Measurements from ENCODE around the gene TLL1.

The TLL1 gene

DNA sequence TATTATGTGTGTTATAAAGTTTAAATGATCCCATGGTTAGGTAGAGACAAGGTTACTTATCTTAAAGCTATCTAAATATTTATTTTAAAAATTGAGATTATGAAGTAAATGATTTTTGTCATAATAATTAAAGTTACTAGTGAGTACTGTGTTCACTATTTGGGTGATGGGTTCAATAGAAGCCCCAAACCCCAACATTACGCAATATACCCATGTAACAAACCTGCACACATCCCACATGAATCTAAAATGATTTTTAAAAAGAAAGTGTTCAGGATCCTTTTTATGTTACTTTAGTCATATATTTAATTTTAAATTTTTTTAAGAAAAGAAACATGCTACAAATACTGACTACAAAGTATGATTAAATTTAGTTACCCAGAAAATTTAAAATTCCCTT lies 193.9 kb downstream of the TLL1 start:
- no peak for DNase-seq

DNA sequence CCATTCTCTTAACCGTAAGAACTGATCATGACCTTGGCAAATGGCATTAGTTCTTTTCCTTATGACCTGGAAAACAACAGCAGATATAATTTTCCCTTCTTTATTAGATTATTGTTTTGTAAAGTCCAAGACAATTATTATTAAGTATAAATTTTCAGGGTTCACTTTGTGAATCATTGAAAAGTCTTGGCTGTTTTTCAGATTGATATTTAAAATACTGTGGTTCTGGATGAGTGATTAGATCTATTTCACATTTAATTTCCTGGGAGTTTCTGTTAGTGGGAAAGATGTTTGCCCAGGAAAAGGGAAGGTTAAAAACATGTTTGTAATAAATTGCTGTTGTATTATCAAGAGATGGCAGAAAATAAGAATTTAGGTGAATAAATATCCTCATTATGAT lies 194.9 kb downstream of the TLL1 start:
- DNase-seq = no peak

DNA sequence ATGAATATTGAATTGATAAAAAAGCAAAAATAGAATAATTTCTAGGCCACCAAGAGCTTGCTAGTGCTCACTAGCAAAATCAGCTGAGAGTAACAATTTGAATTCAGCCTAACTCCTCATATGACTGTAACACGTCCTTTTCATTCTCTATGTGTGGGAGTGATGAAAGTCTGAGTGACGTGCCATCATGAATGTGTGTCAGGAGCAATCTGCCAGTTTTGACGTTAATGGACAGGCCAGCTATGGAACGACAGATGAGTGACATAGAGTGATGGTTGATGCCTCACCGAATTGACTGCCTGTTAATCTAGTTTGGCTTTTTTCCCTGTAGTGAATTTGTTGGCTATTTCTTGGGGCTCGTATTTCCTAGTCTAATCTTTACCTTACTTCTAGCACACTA lies 200.7 kb downstream of the TLL1 start:
- no peak for DNase-seq

DNA sequence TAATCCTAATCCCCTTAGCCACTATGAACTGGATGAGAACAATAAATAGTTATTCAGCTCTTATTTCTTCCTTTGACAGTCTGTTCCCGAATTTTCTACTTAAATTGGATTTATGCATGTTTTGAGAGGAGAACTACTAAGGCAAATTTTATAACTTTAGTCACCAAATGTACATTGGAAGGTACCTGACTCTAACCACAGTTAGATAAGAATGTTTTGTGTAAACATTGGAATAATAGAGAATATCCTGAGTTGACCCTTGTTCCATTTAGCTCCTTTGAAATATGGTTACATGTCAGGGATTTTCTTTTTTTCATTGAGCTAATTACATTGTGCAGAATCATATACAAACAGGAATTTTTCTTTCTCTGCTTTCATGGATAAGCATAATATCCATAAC lies 202.6 kb downstream of the TLL1 start:
- no peak for DNase-seq

DNA sequence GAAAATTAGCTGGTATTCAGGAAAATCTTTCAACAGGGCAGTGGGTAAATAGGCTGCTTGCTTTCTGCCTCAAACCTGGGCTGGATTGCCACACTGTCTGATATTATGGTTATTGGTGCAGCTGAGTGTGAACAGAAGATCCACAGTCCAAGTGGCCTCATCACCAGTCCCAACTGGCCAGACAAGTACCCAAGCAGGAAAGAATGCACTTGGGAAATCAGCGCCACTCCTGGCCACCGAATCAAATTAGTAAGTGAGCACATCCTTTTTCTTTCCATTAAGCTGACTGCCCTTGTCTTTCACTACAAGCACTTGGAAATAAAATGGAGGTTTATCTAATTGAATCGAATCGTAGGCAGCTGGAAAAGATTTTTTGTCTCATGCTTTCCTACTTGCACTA lies 204.7 kb downstream of the TLL1 start:
- DNase-seq = no peak

DNA sequence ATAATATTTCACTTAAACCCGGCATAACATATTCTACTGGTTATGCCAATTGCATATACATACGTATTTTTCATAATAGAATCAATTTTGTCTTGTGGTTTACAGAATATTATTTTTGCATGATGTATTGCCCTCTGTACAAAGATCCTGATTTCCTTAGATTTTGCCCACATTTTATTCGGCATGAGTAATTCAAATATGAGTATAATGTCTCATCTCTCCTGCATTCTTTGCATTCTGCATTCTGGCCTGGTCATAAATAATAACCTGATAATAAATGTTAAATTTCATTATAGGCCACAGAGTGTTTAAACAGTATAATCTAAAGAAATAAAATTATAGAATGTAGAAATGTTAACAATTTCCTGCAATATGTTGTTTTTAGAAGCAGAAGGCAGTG lies 205.3 kb downstream of the TLL1 start:
- DNase-seq = no peak

DNA sequence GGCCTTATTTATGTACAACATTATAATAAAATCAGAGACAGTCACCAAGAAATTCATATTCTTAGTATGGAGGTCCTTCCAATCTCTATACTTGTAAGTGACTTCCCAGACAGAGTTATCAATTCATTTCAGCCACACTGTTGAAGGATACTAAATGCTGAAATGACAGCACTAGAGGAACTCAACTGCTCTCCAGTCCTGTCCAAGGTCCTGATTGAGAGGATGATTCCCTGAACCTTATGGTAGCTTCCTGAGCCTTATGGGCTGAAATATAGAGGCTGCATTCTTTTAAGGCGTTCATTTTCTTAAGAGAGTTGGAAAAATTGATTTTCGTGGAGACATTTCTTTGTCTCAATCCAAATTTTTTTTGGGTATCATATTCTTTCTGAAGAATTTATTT lies 205.9 kb downstream of the TLL1 start:
- no peak for DNase-seq

DNA sequence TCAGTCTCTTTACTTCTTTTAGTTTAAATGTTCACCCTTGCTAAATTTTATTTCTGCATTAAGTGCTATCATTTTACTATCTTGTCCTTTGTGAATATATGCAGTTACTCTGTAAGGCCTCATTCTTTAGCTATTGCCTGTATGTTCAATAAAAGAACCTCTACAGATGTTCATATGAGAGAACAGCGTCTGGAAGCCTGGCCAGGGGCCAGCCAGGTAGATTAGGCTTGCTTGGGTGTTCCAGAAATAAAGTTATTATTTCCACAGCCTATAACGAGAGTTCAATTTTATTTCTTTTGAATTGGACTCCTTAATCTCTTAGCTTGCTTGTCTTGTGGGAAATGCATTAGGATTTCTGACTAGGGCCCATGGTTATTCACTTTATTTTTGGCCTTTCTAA lies 214.5 kb downstream of the TLL1 start:
- DNase-seq = no peak

DNA sequence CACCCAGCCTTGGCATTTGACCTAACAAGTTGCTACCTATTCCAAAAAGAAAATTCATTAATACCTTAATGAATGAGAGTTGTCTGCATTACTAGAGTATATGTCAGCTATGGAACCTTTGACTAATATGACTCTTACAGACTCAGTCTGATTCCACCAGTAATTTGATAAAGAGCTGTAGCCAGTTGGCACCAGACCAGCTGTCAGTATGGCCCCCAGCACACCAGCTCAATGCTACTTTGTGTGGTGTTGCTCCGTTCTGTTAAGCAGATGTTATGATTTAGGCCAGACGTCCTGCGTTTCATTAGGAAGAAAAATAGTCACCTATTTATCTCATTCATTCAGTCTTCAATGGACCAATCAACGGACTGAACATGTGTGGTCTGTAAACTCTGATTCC lies 215.5 kb downstream of the TLL1 start:
- no peak for DNase-seq

DNA sequence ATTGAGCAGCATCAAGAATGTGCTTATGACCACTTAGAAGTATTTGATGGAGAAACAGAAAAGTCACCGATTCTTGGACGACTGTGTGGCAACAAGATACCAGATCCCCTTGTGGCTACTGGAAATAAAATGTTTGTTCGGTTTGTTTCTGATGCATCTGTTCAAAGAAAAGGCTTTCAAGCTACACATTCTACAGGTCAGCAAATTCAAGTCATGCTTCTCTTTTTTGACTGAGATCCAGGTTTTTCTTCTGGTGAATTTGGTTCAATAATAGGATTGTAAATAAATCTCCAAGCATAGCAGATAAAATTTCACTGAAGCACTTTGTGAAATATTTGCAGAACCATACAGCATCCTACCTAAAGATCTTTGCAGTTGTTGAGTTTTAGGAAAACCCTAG lies 218.1 kb downstream of the TLL1 start:
- no peak for DNase-seq

DNA sequence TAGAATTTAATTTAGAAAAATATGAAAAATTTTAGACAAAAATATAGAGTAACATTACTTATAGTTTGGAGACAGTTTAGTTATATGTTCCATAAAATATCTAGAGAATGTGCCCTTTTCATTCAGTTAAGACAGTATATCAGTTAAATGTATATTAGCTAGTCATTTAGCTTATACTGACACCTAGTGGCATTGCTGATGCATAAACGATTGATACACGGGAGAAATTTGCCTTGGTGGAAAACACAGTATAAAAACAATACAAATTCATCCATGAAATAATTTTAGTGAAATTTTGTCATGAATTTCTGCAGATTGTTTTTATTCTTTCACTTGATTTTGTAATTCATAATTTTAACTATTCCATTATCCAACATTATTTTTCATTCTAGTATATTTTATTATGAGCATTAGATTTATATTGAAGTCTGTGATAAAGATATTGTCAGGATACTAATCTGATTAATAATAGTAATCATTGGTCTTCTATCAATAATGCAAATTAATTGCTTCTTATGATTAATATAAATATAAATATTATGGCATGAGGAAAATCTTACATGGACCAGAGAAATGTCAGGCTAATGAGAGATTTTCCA lies 219.0 kb downstream of the TLL1 start:
- peak; percentile 30 for DNase-seq

DNA sequence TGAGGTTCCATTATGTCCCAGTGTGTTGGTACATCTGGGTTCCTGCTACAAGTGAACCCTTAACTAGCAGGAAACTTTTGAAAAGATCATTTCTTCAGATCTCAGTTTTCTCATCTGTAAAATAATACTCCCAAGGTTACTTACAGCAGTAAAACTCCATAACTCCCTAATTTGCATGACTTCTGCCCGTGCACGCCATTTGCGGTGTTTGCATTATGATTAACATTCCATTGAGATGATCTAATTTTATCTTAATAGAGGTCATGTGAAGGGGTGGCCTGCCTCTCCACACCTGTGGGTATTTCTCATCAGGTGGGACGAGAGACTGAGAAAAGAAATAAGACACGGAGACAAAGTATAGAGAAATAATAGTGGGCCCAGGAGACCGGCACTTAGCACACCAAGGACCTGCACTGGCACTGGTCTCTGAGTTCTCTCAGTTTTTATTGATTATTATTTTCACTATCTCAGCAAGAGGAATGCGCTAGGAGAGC lies 219.8 kb downstream of the TLL1 start:
- no peak for DNase-seq

DNA sequence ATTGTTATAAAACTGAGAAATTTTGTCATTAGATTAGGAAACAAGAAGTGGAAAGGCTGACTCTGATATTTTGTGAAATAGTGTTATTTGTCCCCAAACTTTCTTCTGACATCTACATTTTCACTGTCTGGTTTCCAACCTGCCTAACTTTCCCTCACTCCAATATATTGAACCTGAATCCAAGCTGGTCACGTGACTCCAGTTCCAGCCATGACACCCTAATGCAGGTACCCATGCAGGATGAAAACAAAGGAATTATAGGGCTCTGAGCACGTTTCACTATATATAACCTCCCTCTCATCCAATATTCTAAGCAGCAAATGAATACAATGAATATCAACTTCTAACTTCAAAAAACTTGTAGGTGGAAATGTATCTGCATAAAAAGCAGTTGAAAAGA lies 231.6 kb downstream of the TLL1 start:
- no peak for DNase-seq

DNA sequence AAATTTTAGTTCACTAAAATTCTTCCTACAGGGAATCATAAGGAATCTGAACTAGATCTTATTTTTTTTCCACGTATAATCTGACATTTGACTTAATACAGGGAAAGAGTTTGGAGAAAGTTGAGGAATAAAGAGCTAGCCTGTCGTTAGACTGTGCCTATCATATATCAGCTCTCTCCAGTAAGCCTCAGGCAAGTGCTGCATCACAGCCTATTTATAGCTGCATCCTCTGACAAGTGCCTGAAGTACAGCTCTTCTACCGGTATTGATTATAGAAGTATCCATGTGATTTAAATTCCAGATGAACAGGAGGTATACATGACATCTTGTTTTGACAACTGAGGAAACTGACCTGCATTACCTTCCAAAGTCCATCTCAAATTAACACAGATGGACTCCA lies 248.9 kb downstream of the TLL1 start:
- DNase-seq = no peak

DNA sequence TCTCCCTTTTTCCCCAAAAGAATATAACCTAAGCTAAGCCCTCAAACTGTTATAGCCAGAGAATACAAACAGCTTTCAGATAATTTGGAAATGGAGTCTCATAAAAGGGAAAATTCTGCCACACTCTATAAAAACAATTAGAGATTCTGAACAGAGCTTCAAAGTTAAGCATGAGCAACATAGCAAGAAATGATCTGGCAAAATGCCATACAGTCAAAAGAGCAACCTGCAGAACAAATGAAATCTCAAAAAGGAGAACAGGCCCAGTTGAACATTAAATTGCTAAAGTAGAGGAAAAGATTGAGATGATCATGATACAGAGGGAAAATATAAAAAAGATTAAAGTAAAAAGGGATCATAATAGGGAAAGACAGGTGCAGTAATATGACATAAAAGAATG lies 250.5 kb downstream of the TLL1 start:
- DNase-seq = no peak

DNA sequence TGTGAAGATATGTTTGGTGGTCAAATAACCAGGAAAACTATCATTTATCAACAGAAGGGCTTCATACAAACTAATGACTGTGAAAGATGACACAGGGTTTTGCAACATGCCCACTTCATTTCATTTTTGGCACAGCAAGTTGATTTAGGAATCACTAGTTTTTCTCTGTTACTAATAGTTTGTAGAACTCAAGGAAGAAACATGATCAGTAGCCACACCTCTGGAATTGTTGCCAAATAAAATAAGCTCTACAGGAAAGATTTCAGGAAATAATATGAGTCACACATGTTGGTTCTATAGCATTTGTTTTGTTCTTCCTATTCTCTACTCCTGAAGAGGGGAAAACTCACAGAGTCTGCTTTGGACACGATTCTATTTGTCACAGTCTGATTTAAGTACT lies 255.4 kb downstream of the TLL1 start:
- DNase-seq = no peak

DNA sequence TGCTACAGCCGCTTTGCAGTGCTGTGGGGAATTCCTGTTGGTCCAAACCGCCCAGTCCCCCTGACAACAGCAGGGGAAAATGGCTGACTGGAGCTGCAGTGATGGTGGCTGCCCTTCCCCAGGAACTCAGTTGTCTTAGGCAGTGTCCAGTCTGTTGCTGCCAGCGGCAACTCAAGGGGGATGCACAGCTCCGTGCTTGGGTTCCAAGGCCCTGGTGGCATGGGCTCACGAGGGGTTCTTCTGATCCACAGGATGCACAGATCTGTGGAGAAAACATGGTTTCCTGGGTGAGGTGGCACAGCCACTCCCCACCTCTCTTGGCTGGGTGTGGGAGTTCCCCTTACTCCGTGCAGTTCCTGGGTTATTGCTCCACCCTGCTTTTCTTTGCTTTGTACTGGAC lies 261.2 kb downstream of the TLL1 start:
- DNase-seq = no peak

DNA sequence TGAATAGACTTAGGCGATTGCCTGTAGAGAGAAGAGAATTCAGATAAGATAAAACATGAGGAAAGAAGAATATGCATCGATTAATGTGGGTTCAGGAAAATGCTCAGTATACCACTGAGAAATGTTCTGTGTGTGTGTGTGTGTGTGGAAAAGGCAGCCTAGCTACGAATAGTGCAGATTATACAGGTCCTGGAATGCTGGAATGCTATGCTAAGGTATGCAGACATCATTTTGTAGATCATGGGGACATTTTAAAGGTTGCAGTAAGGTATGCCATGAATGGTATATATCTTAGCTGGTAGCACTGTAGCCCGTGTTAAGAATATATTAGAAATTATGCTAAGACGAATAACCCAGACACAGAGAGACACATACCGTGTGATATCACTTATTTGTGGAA lies 267.9 kb downstream of the TLL1 start:
- DNase-seq = no peak

DNA sequence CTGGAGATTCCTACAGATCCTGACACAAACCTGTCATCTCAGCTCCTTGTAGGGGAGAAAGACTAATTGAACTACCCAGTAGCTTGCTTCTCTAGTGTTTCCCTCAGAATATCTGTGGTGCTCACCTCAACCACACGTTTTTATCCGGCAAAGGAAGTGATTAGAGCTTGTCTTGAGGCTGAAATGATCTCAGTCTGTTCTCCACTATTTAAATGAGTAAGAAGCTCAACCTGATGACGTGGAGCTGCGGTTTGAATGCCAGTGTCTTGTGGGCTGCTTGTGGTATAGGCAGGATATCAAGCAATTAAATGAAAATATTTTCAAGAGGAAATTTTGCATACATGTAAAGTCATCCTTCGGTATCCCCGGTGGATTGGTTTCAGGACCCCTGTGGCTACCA lies 270.2 kb downstream of the TLL1 start:
- peak; percentile 25 for DNase-seq

DNA sequence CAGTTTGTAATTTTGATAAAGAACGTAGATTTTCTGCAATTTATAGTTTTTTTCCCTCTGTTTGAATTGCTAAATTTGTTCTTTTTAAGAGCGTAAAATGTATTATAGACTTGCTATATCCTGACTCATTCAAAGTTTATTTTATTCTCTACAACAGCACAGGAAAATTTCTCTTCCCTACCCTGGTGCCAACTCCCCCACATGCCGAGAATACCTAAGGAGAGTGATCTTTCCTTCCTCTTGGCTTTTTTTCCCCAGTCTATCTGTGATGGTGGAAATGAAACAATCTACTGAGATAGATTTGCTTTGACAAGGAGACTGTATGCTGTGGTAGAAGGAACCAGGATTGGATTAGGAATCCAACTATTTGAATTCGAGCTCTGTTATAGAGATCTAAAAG lies 271.6 kb downstream of the TLL1 start:
- no peak for DNase-seq

DNA sequence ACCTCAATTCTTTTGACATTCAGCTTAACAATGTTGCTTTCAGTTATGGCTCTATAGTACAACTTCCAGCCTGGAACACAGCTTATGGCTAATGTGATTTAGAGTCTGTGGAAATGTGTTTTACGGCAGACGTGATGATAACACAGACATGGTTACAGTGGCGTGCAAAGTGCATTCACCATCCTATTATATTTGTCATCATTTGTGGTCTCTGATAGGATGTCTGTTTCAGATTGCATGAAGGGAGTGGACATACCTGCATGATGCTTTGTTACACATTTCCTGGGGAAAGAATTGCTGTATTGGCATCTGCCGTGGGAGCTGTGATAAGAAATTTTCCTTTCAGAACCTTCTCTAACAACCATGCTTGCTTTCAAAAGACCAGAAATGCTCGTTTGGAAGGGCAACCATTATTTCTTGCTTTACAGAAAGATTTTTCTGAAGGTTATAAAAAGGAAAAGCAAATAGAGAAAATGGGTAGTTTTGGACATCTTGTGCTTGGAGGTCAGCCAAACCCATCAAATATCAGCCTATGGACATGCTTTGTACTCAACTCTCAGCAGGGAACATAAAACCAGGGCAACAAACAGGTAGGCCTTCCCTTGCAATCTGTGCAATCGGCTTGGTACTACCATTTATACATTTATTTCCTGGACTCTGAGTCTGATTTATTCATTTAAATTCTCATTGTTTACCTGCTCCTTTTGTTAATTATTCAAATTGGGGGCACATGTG lies 273.9 kb downstream of the TLL1 start:
- DNase-seq = no peak

Data from CD4-positive, alpha-beta T cell treated with Interleukin-17A for 1 hour (primary cell).